Retinal pigment epithelial cell (primary cell): ENCODE results near the gene FARSA.
"Not testable (repeated sequence)": the region's sequence is repeated elsewhere in the genome, so short reads cannot be mapped to it uniquely, and the experiment has no call there.

Experiments used
- DNase-seq: peaks from one replicate; pipeline ENCODE4 v3.0.0-alpha.2; 2010; ENCODE audit warnings: low read depth
- H3K4me3 ChIP-seq: 2 replicates; pipeline ENCODE4 v1.5.1; 2011; ENCODE audit warnings: mild to moderate bottlenecking, low read length, control low read depth, moderate library complexity
- TF ChIP-seq, protein P1 (sequence below): conservative IDR thresholded peaks from 2 replicates; pipeline ENCODE4 v1.5.1; 2011; ENCODE audit warnings: low read depth, low read length, control low read depth, inconsistent platforms

Gene FARSA

DNA sequence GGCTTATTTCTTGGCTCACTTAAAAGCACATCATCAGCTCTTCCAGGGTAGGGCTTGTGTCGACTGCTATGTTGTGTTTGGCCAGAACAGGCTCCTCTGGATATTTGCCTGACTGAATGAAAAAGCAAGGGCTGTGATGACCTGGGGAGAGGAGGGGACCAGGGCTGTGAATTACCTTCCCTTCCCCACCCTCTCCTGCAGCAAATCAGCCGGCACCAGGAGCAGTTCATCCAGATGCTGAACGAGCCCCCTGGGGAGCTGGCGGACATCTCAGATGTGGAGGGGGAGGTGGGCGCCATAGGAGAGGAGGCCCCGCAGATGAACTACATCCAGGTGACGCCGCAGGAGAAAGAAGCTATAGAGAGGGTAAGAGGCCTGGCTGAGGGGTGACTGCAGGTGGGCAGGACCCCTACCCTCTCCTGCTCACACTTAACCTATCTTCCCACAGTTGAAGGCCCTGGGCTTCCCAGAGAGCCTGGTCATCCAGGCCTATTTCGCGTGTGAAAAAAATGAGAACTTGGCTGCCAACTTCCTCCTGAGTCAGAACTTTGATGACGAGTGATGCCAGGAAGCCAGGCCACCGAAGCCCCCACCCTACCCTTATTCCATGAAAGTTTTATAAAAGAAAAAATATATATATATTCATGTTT lies 19.1 kb upstream of the FARSA start:
- TF ChIP-seq, protein P1, sequence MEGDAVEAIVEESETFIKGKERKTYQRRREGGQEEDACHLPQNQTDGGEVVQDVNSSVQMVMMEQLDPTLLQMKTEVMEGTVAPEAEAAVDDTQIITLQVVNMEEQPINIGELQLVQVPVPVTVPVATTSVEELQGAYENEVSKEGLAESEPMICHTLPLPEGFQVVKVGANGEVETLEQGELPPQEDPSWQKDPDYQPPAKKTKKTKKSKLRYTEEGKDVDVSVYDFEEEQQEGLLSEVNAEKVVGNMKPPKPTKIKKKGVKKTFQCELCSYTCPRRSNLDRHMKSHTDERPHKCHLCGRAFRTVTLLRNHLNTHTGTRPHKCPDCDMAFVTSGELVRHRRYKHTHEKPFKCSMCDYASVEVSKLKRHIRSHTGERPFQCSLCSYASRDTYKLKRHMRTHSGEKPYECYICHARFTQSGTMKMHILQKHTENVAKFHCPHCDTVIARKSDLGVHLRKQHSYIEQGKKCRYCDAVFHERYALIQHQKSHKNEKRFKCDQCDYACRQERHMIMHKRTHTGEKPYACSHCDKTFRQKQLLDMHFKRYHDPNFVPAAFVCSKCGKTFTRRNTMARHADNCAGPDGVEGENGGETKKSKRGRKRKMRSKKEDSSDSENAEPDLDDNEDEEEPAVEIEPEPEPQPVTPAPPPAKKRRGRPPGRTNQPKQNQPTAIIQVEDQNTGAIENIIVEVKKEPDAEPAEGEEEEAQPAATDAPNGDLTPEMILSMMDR = no peak
- no peak for DNase-seq
- no peak overlapping the region for H3K4me3 ChIP-seq

DNA sequence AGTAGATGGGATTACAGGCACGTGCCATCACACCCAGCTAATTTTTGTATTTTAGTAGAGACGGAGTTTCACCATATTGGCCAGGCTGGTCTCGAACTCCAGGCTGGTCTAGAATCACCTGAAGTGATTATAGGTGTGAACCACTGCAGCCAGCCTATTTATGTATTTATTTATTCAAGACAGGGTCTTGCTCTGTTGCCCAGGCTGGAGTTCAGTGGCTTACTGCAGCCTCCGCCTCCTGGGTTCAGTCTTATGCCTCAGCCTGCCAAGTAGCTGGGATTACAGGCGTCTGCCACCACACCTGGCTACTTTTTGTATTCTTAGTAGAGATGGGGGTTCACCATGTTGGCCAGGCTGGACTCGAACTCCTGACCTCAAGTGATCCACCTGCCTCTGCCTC lies 18.5 kb upstream of the FARSA start:
- not testable (repeated sequence) for H3K4me3 ChIP-seq

DNA sequence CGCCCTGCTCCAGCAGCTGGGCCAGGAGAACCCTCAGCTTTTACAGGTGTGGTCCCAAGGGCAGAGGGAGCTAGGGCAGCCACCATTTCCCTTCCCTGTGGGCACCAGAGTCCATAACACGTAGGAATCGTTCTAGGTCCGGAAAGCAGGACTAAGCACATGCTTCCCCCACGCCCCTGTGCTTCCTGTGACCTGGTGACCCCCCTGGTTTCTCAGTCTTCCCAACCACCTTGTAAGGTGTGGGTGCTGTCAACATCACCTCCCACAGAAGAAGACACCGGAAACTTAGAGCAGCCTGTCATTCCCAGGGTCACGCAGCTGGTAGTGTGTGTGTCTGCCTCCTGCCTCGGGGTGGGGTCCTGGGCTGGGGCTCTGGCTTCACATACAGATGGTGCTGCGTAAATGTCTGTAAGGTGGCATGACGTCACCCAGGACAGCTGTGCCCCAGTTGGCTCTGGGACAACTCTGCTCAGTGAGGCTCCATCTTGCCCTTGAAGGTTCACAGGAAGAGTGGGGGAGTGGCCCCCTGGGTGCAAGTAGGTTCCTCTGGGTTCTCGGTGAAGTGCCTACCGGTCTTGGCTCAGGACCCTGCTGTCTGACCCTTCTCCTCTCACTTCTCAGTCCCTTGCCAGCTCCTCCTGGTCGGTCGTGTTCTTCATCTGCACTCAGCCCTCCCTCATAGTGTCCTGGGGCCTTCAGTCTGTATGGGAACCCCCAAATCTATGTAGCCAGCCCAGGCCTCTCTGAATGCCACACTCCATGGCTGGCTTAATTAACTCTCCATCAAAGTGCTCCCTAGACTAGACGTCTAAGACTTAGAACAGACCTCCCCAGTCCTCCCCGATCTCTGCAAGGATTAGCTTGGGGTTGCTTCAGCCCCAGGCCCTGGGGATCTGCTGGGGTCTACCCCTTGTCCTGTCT lies 16.1 kb upstream of the FARSA start:
- H3K4me3 ChIP-seq = no peak overlapping the region
- TF ChIP-seq, protein P1 = no peak

More for the DNA sequence above, 18.5 kb upstream of the FARSA start:
- DNase-seq = not testable (repeated sequence)

DNA sequence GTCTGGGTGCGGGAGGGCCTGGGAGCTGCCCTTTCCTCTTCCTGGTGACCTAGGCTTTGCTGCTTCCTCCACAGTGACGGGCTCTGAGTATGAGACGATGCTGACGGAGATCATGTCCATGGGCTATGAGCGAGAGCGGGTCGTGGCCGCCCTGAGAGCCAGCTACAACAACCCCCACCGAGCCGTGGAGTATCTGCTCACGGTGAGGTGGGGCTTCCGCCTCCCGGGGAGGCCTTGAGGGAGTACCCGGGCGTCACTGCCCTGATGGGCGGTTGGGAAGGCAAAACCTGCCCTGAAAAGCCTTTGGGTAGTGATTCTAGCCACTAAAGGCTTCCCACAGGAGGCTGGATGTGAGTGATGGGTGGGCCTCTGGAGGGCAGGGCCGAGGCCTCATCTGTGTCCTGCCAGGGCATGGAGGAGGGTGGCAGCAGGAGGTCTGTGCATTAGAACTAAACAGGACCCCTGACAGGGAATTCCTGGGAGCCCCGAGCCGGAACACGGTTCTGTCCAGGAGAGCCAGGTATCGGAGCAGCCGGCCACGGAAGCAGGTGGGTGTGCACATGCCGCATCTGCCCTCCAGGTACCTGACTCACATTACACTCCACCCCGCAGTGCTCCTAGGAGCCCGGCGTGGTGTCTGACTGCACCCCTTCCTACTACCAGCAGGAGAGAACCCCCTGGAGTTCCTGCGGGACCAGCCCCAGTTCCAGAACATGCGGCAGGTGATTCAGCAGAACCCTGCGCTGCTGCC lies 15.3 kb upstream of the FARSA start:
- no peak for DNase-seq
- H3K4me3 ChIP-seq = no peak overlapping the region
- TF ChIP-seq, protein P1 = no peak

More for the DNA sequence above, 16.1 kb upstream of the FARSA start:
- DNase-seq = no peak

DNA sequence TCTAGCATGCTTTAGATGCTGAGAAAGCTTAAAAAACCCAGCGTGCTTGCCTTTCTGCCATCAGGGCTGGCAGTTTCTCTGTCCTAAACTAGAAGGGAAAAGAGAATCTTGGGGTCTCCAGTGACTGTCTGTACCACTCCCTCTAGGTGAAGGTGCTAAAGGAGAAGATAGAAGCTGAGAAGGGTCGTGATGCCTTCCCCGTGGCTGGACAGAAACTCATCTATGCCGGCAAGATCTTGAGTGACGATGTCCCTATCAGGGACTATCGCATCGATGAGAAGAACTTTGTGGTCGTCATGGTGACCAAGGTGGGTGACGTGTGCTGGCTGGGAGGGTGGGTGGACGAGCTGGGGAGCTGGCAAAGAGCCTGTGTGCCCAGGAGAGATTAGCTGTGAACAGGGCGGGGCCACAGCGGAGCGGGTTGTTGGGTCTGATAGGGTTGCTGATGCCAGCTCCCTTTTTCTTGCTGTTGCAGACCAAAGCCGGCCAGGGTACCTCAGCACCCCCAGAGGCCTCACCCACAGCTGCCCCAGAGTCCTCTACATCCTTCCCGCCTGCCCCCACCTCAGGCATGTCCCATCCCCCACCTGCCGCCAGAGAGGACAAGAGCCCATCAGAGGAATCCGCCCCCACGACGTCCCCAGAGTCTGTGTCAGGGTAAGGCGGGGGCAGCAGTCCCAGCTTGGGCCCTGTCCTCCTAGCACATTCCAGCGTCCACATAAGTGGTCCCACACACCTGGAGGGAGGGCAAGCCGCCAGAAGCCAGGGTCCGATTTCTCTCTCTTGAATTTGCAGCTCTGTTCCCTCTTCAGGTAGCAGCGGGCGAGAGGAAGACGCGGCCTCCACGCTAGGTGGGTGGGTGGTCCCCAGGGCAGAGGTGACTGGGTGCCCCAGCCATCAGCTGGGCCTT lies 14.4 kb upstream of the FARSA start:
- TF ChIP-seq, protein P1 = no peak
- no peak for DNase-seq
- H3K4me3 ChIP-seq = no peak overlapping the region

DNA sequence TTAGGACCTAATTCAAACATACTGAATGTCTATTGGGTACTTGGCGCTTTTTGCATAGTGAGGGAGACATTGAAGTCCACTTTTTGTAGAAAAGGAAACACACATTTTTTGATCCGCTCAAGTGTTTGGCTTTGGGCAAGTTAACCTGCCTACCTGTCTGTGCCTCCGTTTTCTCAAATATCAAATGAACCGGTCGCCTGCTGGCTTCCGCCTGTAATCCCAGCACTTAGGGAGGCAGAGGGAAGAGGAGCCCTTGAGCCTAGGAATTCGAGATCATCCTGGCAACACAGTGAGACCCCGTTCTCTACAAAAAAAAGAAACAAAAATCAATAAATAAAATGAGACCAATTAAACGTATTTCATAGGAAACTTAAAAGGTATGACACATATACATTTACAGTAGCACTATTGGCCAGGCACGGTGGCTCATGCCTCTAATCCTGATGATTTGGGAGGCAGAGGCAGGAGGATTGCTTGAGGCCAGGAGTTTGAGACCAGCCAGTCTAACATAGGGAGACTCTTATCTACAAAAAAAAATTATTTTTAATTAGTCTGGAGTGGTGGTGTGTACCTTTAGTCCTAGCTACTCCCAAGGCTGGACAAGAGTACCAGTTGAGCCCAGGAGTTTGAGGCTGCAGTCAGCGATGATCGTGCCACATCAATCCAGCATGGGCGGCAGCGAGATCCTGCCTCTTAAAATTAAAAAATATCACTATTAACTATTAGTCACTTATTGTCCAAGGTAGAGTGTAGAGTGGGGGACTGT lies 13.4 kb upstream of the FARSA start:
- TF ChIP-seq, protein P1 = no peak
- H3K4me3 ChIP-seq = peak overlapping the region; percentile 79
- DNase-seq = no peak
